PFSK-1 (cell line): ENCODE results near the gene BCKDHA.

ENCODE experiments used
- FOXP2 ChIP-seq: optimal IDR thresholded peaks from 2 replicates; pipeline ENCODE3; 2011; ENCODE audit warnings: borderline replicate concordance, control low read depth, inconsistent platforms; ENCODE audit not compliant: insufficient read depth; ENCODE audit errors: extremely low read length, extremely low read depth
- POLR2AphosphoS5 ChIP-seq: IDR thresholded peaks from 2 replicates; pipeline ENCODE4 v1.6.1; 2012; ENCODE audit warnings: low read depth, mild to moderate bottlenecking, control low read depth, low read length, moderate library complexity
- SIN3A ChIP-seq: IDR thresholded peaks from 2 replicates; pipeline ENCODE4 v1.6.1; 2012; ENCODE audit warnings: mild to moderate bottlenecking, low read length, moderate library complexity, borderline replicate concordance; ENCODE audit not compliant: insufficient read depth
- TAF1 ChIP-seq: IDR thresholded peaks from 2 replicates; pipeline ENCODE4 v1.6.1; 2012; ENCODE audit warnings: low read length, control low read depth, borderline replicate concordance; ENCODE audit not compliant: insufficient read depth
- TF ChIP-seq, protein P1 (sequence below), 2 experiments: IDR thresholded peaks; 2 replicates each; pipeline versions ENCODE4 v1.6.1 to v1.8.0; 2011 to 2012; ENCODE audit warnings: low read depth in 2 of 2, low read length in 2 of 2, control low read depth in 1 of 2, inconsistent platforms in 1 of 2, mild to moderate bottlenecking in 1 of 2, moderate library complexity in 1 of 2; ENCODE audit not compliant: insufficient read depth in 1 of 2

BCKDHA gene

DNA sequence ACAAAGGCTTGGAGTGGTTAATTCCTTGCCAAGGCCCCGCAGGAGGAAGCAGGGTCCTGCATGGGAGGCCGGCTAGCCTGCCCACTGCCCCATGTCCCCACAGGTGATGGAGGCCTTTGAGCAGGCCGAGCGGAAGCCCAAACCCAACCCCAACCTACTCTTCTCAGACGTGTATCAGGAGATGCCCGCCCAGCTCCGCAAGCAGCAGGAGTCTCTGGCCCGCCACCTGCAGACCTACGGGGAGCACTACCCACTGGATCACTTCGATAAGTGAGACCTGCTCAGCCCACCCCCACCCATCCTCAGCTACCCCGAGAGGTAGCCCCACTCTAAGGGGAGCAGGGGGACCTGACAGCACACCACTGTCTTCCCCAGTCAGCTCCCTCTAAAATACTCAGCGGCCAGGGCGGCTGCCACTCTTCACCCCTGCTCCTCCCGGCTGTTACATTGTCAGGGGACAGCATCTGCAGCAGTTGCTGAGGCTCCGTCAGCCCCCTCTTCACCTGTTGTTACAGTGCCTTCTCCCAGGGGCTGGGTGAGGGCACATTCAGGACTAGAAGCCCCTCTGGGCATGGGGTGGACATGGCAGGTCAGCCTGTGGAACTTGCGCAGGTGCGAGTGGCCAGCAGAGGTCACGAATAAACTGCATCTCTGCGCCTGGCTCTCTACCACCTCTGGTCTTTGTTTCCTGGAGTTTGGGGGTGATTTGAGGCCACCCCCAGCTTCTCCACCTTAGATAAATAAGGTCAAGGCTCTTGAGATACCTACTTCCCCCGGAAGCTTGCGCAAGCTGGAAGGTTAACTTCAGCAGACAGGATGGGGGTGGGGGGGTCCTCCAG is 26.9 kb downstream of the BCKDHA start:
- TF ChIP-seq, protein P1, sequence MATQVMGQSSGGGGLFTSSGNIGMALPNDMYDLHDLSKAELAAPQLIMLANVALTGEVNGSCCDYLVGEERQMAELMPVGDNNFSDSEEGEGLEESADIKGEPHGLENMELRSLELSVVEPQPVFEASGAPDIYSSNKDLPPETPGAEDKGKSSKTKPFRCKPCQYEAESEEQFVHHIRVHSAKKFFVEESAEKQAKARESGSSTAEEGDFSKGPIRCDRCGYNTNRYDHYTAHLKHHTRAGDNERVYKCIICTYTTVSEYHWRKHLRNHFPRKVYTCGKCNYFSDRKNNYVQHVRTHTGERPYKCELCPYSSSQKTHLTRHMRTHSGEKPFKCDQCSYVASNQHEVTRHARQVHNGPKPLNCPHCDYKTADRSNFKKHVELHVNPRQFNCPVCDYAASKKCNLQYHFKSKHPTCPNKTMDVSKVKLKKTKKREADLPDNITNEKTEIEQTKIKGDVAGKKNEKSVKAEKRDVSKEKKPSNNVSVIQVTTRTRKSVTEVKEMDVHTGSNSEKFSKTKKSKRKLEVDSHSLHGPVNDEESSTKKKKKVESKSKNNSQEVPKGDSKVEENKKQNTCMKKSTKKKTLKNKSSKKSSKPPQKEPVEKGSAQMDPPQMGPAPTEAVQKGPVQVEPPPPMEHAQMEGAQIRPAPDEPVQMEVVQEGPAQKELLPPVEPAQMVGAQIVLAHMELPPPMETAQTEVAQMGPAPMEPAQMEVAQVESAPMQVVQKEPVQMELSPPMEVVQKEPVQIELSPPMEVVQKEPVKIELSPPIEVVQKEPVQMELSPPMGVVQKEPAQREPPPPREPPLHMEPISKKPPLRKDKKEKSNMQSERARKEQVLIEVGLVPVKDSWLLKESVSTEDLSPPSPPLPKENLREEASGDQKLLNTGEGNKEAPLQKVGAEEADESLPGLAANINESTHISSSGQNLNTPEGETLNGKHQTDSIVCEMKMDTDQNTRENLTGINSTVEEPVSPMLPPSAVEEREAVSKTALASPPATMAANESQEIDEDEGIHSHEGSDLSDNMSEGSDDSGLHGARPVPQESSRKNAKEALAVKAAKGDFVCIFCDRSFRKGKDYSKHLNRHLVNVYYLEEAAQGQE (IDR thresholded peaks at IDR 0.05; ENCODE audit: insufficient read depth in 1 of 2, low read depth in 2 of 2, low read length in 2 of 2), result no peak
- TF ChIP-seq FOXP2 (no peak), POLR2AphosphoS5 (no peak), SIN3A (no peak), TAF1 (no peak)

DNA sequence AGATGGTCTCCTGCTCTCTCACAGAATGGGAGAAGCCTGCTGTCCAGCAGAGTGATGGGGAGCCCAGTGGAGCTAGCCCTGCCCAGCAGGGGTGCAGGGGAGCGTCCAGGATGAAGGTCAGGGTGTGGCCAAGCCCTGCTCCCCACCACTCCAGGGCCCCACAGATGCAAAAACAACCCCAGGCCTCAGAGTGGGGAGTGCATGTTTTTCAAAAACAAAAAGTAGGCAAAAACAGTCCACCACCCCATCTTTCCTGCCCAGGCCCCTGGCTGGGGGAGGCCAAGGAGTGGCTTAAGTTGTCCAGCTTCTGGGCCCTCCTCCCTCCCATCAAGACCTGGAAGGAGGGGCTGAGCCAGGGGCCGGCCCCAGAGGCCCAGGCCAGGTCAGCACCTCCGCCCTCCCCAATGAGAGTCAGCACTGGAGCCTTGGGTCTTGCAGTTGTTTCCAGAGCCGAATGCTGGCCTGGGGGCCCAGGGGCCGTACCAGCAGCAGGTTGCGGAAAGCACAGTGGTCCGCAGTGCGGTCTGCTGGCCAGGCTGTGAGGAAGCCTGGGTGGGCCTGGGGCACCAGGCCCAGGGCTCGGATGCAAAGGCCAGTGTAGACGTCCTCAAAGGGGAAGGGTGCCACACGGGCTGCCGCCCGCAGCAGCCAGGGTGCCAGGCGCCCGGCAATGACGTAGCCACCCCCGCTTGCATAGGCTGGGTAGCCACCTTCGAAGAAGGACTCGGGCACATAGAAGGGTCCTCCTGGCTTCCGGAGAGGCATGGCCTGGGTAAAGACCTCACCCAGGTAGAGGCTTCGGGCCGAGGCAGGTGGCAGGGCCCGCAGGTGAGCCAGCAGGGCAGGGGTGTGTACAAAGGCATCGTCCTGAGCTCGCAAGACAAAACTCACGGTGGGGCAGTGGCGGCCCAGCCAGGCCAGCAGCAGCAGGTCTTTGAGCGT is 27.8 kb downstream of the BCKDHA start:
- TF ChIP-seq, protein P1 (IDR thresholded peaks at IDR 0.05; ENCODE audit: insufficient read depth in 1 of 2, low read depth in 2 of 2, low read length in 2 of 2), result no peak
- TF ChIP-seq FOXP2 (no peak), SIN3A (no peak), POLR2AphosphoS5 (no peak), TAF1 (no peak)

DNA sequence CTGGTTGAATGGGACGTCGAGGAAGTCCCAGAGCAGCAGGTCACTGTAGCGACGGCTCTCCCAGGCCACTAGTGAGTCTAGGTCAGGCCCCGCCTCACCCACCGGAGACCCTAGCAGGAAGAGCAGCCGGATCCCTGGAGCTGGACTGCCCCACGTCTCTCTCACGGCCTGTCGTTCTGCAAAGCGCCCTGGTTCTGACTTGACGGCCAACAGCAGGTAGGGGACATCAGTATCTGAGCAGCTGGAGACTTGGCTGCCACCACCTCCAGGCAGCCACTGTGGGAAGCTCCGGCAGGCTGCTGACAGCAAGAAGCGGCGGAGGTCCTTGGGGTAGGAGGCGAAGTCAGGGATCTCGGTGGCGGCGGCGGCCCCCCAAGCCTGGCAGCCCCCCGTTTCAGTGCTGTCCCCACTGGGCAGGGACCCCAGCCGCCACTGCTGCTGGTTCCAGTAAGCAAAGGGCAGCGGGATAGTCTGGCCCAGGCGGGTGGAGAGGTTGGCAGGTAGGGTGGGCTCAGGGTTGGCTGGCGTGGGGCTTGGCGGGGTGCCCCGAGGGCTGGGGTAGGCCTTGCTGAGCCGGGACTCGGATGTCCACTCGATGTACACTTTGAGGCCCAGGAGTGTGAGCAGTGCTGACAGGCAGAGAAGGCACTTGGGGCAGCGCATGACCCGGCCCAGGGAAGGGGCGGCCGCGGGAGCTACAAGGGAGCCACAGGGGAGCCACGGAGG is 28.7 kb downstream of the BCKDHA start:
- TF ChIP-seq SIN3A (no peak), TAF1 (no peak)

GRCh38 chr19:41426952-41427646 is 29.5 kb downstream of the BCKDHA start, which contains the start of gene B3GNT8:
B3GNT8 (minus strand) TSS chr19:41427374; CDS start chr19:41426778, 596 bp downstream.
- no peak for TF ChIP-seq POLR2AphosphoS5
- TF ChIP-seq, protein P1 (IDR thresholded peaks at IDR 0.05; ENCODE audit: insufficient read depth in 1 of 2, low read depth in 2 of 2, low read length in 2 of 2), result no peak
- no peak for TF ChIP-seq FOXP2
- no peak for TF ChIP-seq TAF1
- no peak for TF ChIP-seq SIN3A
